Neural cell (in vitro differentiated cells): Measurements from ENCODE around the gene CCDC149.

Experiments
- CTCF ChIP-seq: fragments of 450-650 bp; IDR thresholded peaks from 2 replicates; pipeline ENCODE4 v1.5.1; 2014; ENCODE audit warnings: antibody characterized with exemption, mild to moderate bottlenecking, moderate library complexity; ENCODE audit not compliant: poor library complexity, severe bottlenecking
- EP300 ChIP-seq: fragments of 450-650 bp; conservative IDR thresholded peaks from 2 replicates; pipeline ENCODE4 v1.6.1; 2014; ENCODE audit warnings: antibody characterized with exemption, mild to moderate bottlenecking, moderate library complexity; ENCODE audit not compliant: poor library complexity, severe bottlenecking
- EZH2 ChIP-seq: fragments of 200-600, 300-800 bp; shearing (Covaris generic), sonication (generic); IDR thresholded peaks from 2 replicates; pipeline ENCODE4 v1.6.1; 2014; ENCODE audit warnings: antibody characterized with exemption, low read length, borderline replicate concordance, mild to moderate bottlenecking; ENCODE audit not compliant: insufficient read depth, poor library complexity, severe bottlenecking
- POLR2AphosphoS5 ChIP-seq: IDR thresholded peaks from 2 replicates; pipeline ENCODE4 v1.6.1; 2012
- RAD21 ChIP-seq: fragments of 450-650 bp; conservative IDR thresholded peaks from 2 replicates; pipeline ENCODE4 v1.6.1; 2014; ENCODE audit warnings: antibody characterized with exemption, mild to moderate bottlenecking, moderate library complexity
- REST ChIP-seq: IDR thresholded peaks from 2 replicates; pipeline ENCODE4 v1.6.1; 2012; ENCODE audit warnings: borderline replicate concordance
- SMC3 ChIP-seq: fragments of 450-650 bp; conservative IDR thresholded peaks from 2 replicates; pipeline ENCODE4 v1.6.1; 2014; ENCODE audit warnings: antibody characterized with exemption, mild to moderate bottlenecking, moderate library complexity; ENCODE audit not compliant: poor library complexity
- TAF1 ChIP-seq: IDR thresholded peaks from 2 replicates; pipeline ENCODE4 v1.6.1; 2012; ENCODE audit warnings: low read depth

GRCh38 chr4:24835696-24836095 lies 77.1 kb downstream of the CCDC149 start:
- TF ChIP-seq CTCF (no peak), EP300 (no peak), SMC3 (no peak), POLR2AphosphoS5 (no peak), EZH2 (no peak), TAF1 (no peak), RAD21 (no peak), REST (no peak)
